PFSK-1 (cell line): ENCODE measurements around the gene PRDM15.

Source experiments
- POLR2AphosphoS5 ChIP-seq: IDR thresholded peaks from 2 replicates; pipeline ENCODE4 v1.6.1; 2012; ENCODE audit warnings: low read depth, mild to moderate bottlenecking, control low read depth, low read length, moderate library complexity
- SIN3A ChIP-seq: IDR thresholded peaks from 2 replicates; pipeline ENCODE4 v1.6.1; 2012; ENCODE audit warnings: mild to moderate bottlenecking, low read length, moderate library complexity, borderline replicate concordance; ENCODE audit not compliant: insufficient read depth
- TAF1 ChIP-seq: IDR thresholded peaks from 2 replicates; pipeline ENCODE4 v1.6.1; 2012; ENCODE audit warnings: low read length, control low read depth, borderline replicate concordance; ENCODE audit not compliant: insufficient read depth
- TF ChIP-seq, protein P1 (sequence below), 2 experiments: IDR thresholded peaks; 2 replicates each; pipeline versions ENCODE4 v1.6.1 to v1.8.0; 2011 to 2012; ENCODE audit warnings: low read depth in 2 of 2, low read length in 2 of 2, control low read depth in 1 of 2, inconsistent platforms in 1 of 2, mild to moderate bottlenecking in 1 of 2, moderate library complexity in 1 of 2; ENCODE audit not compliant: insufficient read depth in 1 of 2

DNA sequence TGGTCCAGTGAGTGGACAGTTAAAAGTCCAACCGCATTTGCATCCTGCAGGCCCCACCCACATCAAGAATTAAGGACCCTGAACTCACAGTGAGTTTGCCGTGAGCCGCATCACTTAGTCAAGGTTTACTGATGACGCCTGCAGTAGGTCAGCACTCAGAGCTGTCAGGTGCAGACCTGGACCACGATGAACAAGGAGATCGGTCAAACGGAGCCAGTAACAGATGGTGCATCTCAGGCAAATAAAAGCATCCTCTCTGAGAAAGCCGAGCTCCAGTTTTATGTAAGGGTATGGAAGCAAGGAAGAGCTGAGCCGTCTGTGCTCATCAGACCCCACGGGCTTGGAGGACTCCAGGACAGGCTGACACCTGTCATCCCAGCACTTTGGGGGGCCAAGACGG, 4.5 kb downstream of the PRDM15 start:
- TF ChIP-seq, protein P1, sequence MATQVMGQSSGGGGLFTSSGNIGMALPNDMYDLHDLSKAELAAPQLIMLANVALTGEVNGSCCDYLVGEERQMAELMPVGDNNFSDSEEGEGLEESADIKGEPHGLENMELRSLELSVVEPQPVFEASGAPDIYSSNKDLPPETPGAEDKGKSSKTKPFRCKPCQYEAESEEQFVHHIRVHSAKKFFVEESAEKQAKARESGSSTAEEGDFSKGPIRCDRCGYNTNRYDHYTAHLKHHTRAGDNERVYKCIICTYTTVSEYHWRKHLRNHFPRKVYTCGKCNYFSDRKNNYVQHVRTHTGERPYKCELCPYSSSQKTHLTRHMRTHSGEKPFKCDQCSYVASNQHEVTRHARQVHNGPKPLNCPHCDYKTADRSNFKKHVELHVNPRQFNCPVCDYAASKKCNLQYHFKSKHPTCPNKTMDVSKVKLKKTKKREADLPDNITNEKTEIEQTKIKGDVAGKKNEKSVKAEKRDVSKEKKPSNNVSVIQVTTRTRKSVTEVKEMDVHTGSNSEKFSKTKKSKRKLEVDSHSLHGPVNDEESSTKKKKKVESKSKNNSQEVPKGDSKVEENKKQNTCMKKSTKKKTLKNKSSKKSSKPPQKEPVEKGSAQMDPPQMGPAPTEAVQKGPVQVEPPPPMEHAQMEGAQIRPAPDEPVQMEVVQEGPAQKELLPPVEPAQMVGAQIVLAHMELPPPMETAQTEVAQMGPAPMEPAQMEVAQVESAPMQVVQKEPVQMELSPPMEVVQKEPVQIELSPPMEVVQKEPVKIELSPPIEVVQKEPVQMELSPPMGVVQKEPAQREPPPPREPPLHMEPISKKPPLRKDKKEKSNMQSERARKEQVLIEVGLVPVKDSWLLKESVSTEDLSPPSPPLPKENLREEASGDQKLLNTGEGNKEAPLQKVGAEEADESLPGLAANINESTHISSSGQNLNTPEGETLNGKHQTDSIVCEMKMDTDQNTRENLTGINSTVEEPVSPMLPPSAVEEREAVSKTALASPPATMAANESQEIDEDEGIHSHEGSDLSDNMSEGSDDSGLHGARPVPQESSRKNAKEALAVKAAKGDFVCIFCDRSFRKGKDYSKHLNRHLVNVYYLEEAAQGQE (IDR thresholded peaks at IDR 0.05; ENCODE audit: insufficient read depth in 1 of 2, low read depth in 2 of 2, low read length in 2 of 2) = no peak
- no peak for TF ChIP-seq SIN3A
- no peak for TF ChIP-seq TAF1
- TF ChIP-seq POLR2AphosphoS5 = no peak
